Muscle of leg (tissue), 11 donors: ENCODE results near the gene TRIM47. TPM values are rescaled to one million over a fixed set of nuclear protein-coding genes. Genes with fewer than 3 reads are reported as not detected.

Experiments
- DNase-seq: peaks from one replicate; pipeline ENCODE4 v3.0.0; 2013
- H3K27ac ChIP-seq: one replicate; pipeline ENCODE4 v1.5.1; 2013; ENCODE audit warnings: mild to moderate bottlenecking, low read length, control low read depth
- H3K27me3 ChIP-seq: one replicate; pipeline ENCODE4 v1.6.1; 2013; ENCODE audit warnings: low read length; ENCODE audit not compliant: control insufficient read depth, insufficient read depth
- H3K36me3 ChIP-seq: one replicate; pipeline ENCODE4 v1.6.1; 2013; ENCODE audit warnings: low read length; ENCODE audit not compliant: control insufficient read depth, insufficient read depth
- H3K4me1 ChIP-seq: one replicate; pipeline ENCODE4 v1.6.1; 2013; ENCODE audit warnings: low read length; ENCODE audit not compliant: control insufficient read depth, insufficient read depth
- H3K4me3 ChIP-seq: one replicate; pipeline ENCODE4 v1.5.1; 2013; ENCODE audit warnings: low read length, control low read depth
- H3K9me3 ChIP-seq: replicated peaks from 2 replicates; pipeline ENCODE4 v1.6.1; 2013; ENCODE audit warnings: low read depth, low read length; ENCODE audit not compliant: control insufficient read depth
- WGBS: methylation state at CpG from one replicate; pipeline ENCODE4 v1.1.5; 2013; ENCODE audit warnings: missing lambda C conversion rate; ENCODE audit not compliant: insufficient coverage; 5-methylcytosine and 5-hydroxymethylcytosine counted together
- polyA plus RNA-seq, 8 donors: library from polyadenylated mRNA; unstranded; fragments of 120-200 nt; gene quantifications; one replicate each; pipeline versions ENCODE4 v1.2.1 to v1.2.3, GENCODE V29; 2013; ENCODE audit warnings: inconsistent platforms in 1 of 8, low replicate concordance in 1 of 8; ENCODE audit not compliant: insufficient read length in 8 of 8, insufficient read depth in 1 of 8
- total RNA-seq: library from RNA; stranded (reverse); fragments of 120-200 nt; gene quantifications from one replicate; pipeline ENCODE4 v1.2.4, GENCODE V29; 2013

The TRIM47 gene
- total and polyA plus RNA-seq, 9 donors, result 22.1 to 29.7 (median 25.5) TPM

GRCh38 chr17:75839942-75840798, 38.2 kb downstream of the TRIM47 start:
- H3K27ac ChIP-seq, result no peak overlapping the region
- H3K36me3 ChIP-seq, result no peaks in the 10 kb centered on the region
- H3K4me3 ChIP-seq, result no peak overlapping the region
- 88% methylated on average over 32 of the region's 36 CpGs for WGBS
- H3K9me3 ChIP-seq, result no peaks in the 10 kb centered on the region
- H3K4me1 ChIP-seq, result peaks cover 24% of the 10 kb centered on the region
- H3K27me3 ChIP-seq, result no peaks in the 10 kb centered on the region
- DNase-seq, result no peak

DNA sequence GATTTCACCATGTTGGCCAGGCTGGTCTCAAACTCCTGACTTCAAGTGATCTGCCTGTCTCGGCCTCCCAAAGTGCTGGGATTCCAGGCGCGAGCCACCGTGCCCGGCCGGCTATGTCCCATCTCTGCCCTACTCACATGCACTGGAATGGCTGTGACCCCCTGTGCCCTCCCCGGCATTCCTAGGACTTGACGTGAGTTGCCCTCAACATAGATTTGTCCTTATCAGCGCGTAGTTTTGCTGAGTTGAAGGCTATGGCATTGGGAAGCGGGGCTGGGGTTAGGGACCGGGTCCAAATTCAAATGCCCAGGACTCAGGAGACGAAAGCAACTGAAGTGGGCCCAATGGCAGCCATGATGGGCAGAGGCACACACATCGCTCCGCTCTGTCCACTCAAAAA, 40.0 kb downstream of the TRIM47 start:
- Histone ChIP-seq H3K9me3 (no peaks in the 10 kb centered on the region), H3K4me1 (peaks cover 33% of the 10 kb centered on the region), H3K36me3 (no peaks in the 10 kb centered on the region), H3K27ac (no peak overlapping the region), H3K27me3 (no peaks in the 10 kb centered on the region), H3K4me3 (no peak overlapping the region)
- WGBS, result 90% methylated on average over 14 of the region's 15 CpGs
- no peak for DNase-seq

DNA sequence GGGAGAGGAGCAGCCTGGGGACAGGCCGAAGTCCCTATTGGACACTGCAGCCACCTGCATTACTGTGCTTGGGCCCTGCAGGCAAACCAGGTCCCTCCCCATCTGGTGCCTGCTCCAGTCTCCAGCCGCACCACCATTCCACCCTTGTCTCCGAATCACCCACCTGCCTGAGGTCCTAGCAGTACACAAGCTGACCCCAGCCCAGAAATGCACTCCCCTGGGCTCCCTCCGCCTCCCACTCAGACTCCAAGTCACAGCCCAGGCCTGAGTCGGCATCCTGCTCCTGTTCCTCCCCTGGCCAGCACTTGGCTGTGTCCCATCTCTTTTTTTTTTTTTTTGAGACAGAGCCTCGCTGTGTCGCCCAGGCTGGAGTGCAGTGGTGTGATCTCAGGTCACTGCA, 40.5 kb downstream of the TRIM47 start:
- Histone ChIP-seq H3K4me1 (peaks cover 38% of the 10 kb centered on the region), H3K36me3 (no peaks in the 10 kb centered on the region), H3K27me3 (no peaks in the 10 kb centered on the region), H3K4me3 (no peak overlapping the region), H3K27ac (no peak overlapping the region), H3K9me3 (no peaks in the 10 kb centered on the region)
- WGBS, result 46% methylated on average over 4 of the region's 7 CpGs
- no peak for DNase-seq

DNA sequence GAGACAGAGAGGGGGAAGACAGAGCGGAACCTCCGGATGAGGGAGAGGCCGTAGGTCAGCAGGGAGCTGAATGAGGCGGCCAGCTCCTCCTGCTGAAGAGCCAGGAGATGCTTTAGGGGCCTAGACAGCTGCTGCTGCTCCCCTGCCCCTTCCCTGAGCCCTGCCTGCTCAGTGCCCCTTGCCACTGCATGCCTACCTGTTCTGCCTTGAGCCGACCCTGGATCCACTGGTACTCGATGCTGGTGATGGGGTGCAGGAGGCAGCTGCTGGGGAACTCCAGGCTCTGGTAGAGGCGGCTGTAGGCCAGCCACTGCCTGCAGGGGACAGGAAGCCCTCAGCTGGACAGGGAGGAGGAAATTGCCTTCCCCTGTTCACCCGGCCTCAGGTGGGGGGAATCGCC, 41.8 kb downstream of the TRIM47 start:
- Histone ChIP-seq H3K9me3 (no peaks in the 10 kb centered on the region), H3K36me3 (no peaks in the 10 kb centered on the region), H3K27me3 (no peaks in the 10 kb centered on the region), H3K4me1 (peaks cover 48% of the 10 kb centered on the region), H3K27ac (no peak overlapping the region), H3K4me3 (no peak overlapping the region)
- DNase-seq, result no peak
- 52% methylated on average over 7 of the region's 9 CpGs for WGBS

GRCh38 chr17:75835654-75835987, 42.8 kb downstream of the TRIM47 start:
- H3K4me1 ChIP-seq, result peaks cover 48% of the 10 kb centered on the region
- no peak for DNase-seq
- no peak overlapping the region for H3K4me3 ChIP-seq
- H3K27me3 ChIP-seq, result no peaks in the 10 kb centered on the region
- H3K9me3 ChIP-seq, result no peaks in the 10 kb centered on the region
- 72% methylated on average over 5 of the region's 9 CpGs for WGBS
- H3K36me3 ChIP-seq, result no peaks in the 10 kb centered on the region
- peak overlapping the region; percentile 83 for H3K27ac ChIP-seq

DNA sequence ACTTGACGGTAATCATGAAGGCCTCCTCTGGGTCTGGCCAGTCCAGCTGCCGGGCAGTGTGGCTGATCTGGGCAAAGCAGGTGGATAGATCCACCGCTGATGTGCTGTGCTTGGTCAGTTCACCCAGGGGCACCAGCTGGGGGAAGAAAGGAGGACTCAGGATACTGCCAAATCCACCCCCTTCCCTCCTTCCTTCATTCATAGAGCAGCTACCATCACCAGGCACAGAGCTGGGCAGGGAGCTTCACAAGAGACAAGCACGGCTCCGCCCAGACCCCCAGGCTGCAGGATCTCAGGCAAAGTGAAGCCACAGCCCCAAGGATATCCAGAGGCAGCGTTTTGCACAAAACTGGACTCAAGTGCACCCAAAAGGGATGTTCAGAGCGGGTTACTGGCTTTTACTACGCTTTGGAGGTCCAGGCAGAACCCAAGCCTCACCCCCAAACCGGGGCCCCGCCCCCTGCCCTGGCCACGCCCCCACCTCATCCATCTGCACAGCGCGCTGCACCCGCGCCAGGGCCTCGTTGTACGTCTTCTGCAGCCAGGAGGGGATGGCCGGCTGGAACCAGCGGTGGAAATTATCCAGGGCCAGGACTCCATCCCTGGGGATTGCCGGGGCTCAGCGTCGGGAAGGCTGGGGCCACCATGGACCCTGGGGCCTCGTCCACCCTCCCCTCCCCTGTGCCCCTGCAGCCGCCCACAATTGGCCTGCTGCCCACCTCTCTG, 43.3 kb downstream of the TRIM47 start:
- H3K36me3 ChIP-seq, result no peaks in the 10 kb centered on the region

GRCh38 chr17:75834279-75834920, 44.0 kb downstream of the TRIM47 start:
- Histone ChIP-seq H3K4me1 (peaks cover 48% of the 10 kb centered on the region), H3K27me3 (no peaks in the 10 kb centered on the region), H3K9me3 (no peaks in the 10 kb centered on the region), H3K27ac (peak overlapping the region; percentile 83), H3K36me3 (no peaks in the 10 kb centered on the region), H3K4me3 (no peak overlapping the region)
- WGBS, result 85% methylated on average over 25 of the region's 25 CpGs
- peak; percentile 91 for DNase-seq

More for the DNA sequence above, 43.3 kb downstream of the TRIM47 start:
- Histone ChIP-seq H3K4me1 (peaks cover 48% of the 10 kb centered on the region), H3K27me3 (no peaks in the 10 kb centered on the region), H3K4me3 (no peak overlapping the region), H3K9me3 (no peaks in the 10 kb centered on the region), H3K27ac (peak overlapping the region; percentile 83)
- WGBS, result 45% methylated on average over 16 of the region's 24 CpGs
- peak; percentile 61 for DNase-seq

GRCh38 chr17:75832652-75833400, 45.6 kb downstream of the TRIM47 start:
- Histone ChIP-seq H3K4me3 (no peak overlapping the region), H3K27me3 (no peaks in the 10 kb centered on the region), H3K9me3 (no peaks in the 10 kb centered on the region), H3K27ac (peak overlapping the region; percentile 67), H3K4me1 (peaks cover 58% of the 10 kb centered on the region), H3K36me3 (peaks cover 3% of the 10 kb centered on the region)
- WGBS, result 14% methylated on average over 10 of the region's 20 CpGs
- peak; percentile 47 for DNase-seq

GRCh38 chr17:75832164-75832651, 46.2 kb downstream of the TRIM47 start:
- Histone ChIP-seq H3K4me3 (no peak overlapping the region), H3K27me3 (no peaks in the 10 kb centered on the region), H3K36me3 (peaks cover 5% of the 10 kb centered on the region), H3K4me1 (peaks cover 62% of the 10 kb centered on the region), H3K27ac (peak overlapping the region; percentile 25), H3K9me3 (no peaks in the 10 kb centered on the region)
- DNase-seq, result peak; percentile 67
- 70% methylated on average over 7 of the region's 10 CpGs for WGBS
